NOMO-1 treated with DMSO at 0.1 percent for 48 hours (cell line): Measurements from ENCODE around the gene PTK7.
A peak's percentile ranks its signal among the peaks of the same experiment; 100 is the strongest.
"Not testable (repeated sequence)": the region's sequence is repeated elsewhere in the genome, so short reads cannot be mapped to it uniquely, and the experiment has no call there.

ENCODE experiments used
- DNase-seq: peaks from one replicate; lab custom pipeline; 2025; ENCODE audit not compliant: unreplicated experiment; lab: John Stamatoyannopoulos, UW

Gene PTK7

GRCh38 chr6:43117466-43117865, 41.4 kb downstream of the PTK7 start:
- not testable (repeated sequence) for DNase-seq

GRCh38 chr6:43119482-43119881, 43.4 kb downstream of the PTK7 start:
- no peak for DNase-seq

- DNase-seq, result no peak
These were observed 44.1 kb downstream of the PTK7 start for GRCh38 chr6:43120101-43120763.

DNA sequence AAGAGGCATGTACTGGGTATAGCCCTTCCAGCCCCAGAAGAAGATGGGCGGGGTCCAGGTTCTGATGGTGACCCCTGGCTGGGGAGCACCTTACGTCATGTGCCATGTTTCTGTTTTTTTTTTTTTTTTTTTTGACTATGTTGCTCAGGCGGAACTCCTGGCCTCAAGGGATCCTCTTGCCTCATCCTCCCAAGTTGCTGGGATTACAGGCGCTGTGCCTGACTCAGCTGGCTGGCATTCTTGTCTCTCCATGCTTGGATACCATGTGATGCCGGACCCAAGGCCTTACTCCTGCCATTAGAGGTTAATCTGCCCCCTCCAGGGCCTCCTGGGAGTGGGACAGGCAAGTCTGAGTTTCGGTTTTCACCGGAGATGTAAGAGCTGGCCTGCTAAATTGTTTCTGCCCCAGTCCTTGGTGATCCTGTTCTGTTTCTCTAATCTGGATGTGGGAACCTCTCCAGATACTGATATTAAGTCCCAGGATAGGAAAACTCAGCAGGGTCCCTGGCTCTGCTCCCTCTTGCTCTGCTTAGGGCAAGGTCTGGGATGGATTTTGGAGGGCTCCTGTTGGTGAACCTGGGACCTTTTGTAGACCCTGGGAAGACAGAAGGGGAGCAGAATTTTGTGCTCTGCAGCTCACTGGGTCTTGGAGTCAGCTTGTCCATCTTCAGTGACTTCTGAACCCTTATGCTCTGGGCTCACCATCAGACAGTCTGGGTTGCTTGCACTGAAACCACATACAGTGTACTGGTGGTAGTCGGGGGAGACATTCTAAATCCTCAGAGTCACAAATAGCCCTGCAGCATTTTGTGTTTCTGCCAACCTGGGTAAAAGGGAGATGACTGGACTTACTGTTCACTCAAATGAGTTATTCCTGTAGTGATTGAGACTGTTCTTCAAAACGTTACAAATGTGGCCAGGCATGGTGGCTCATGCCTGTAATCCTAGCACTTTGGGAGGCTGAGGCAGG, 45.1 kb downstream of the PTK7 start:
- no peak for DNase-seq

- no peak for DNase-seq
These were observed 46.0 kb downstream of the PTK7 start for GRCh38 chr6:43122146-43122545.

DNA sequence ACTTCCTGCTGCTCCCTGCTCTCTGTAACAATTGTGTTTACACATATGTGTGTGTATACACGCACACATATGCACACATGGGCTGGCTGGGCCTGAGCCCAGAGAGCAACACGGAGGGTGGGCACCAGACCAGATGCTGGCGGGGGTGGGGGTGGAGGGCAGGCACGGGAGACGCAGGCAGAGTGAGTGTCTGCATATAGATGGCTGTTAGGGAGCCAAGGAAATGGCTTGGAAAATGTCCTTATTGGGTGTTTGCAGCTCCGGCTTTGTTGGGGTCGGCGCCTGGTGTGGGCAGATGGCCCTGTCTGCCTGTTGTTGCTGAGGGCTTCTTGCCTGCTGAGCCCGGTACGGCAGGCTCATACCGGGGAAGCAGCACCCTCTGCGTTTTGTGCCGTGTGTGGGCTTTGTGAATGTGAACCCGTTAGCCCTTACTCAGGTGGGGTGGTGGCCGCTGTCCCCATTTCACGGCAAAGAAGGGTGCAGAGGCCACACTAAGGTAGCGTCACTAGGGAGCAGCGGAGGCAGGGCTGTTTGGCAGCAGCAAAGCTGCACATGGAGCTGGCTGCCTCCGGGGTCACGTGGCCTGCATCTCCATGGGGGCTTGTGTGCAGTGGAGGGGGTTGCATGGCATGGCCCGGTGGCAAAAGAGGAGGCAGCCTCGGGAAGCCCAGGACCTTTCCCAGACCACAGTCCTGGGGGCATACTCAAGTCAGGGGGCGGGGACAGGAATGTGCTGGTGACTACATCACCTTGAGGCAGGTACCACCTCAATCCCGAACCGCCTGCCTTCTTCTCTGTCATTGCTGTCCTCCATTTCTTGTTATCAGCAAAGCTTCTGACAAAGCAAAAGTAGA, 47.6 kb downstream of the PTK7 start:
- DNase-seq, result no peak

DNA sequence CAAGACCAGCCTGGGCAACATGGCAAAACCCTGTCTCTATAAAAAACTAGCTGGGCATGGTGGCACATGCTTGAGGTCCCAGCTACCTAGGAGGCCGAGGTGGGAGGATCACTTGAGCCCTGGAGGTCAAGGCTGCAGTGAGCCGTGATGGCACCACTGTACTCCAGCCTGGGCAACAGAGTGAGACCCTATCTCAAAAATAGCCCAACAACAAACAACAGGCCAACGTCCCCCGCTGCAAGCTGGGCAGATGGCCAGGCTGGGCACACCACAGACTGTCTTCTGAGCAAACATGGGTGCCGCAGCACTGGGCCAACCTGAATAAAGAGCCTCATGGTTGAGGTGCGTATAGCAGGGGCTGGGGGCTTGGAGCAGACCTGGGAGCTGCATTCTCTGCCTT, 48.4 kb downstream of the PTK7 start:
- no peak for DNase-seq

DNA sequence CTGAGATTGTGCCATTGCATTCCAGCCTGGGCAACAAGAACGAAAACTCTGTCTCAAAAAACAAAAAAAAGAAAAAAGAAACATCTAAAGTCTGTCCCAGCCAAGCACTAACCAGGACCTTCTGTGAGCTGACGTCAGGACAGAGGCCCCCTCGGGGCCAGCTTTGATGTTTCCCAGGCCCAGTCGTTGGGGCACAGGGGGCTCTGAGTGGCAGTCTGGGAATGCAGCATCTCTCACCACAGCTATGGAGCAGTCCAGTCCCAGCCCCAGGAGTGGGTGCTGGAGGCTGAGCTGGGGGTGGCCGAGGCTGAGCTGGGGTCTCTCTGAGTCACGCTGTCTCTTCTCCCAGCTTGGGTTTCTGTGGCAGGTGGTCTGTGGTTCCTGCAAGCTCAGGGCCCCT, 49.0 kb downstream of the PTK7 start:
- no peak for DNase-seq

DNA sequence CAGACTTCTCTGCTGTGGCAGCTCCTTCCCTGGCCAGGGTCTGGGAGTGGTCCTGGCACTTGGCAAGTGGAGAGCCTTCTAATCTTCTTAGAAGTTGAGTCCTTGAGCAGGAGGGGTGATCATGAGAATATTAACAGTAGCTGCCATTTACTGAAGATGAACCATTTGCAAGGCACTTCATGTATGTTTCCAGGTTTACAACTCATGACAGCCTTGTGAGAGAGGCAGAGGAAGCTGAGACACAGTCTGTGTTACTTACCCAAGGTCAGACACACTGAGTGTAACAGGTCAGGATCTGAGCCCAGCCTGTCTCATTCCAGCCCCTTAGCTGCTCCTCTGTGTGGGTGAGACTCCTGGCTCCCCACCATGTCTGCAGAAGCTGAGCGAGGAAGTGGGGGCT, 49.4 kb downstream of the PTK7 start:
- no peak for DNase-seq

DNA sequence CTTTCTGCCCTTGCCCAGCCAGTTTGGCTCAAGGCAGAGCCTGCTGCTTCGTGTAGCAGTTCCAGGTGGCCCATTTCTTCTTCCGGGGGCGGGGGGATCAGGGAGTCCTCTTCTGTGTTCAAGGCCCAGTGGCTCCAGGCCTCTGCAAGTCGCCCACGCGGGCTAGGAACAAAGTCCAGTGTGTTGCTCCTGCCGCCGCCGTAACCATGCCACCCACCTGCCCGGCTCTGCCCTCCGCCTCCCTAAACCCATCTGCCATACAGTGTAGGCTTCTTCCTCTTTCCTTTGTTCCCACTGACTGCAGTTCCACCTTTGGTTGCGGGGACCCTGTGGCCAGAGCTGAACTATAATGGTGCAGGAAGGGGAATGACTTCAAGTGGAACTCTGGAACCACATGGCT, 51.1 kb downstream of the PTK7 start:
- peak; percentile 3 for DNase-seq

GRCh38 chr6:43127877-43128276, 51.8 kb downstream of the PTK7 start:
- no peak for DNase-seq

GRCh38 chr6:43128926-43129325, 52.8 kb downstream of the PTK7 start:
- no peak for DNase-seq

GRCh38 chr6:43129434-43130194, 53.5 kb downstream of the PTK7 start:
- DNase-seq, result no peak

DNA sequence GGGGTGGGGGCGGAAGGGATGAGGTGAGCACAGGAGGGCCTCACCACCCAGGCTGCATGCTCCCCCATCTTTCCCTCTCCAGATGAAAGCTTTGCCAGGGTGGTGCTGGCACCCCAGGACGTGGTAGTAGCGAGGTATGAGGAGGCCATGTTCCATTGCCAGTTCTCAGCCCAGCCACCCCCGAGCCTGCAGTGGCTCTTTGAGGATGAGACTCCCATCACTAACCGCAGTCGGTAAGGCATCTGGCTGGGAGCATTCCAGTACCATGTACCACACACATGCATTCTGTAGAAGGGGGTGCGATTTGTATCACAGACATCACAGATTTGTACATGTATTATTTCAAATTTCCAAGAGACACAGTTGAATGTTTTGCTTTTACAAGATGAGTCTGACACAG, 54.3 kb downstream of the PTK7 start:
- no peak for DNase-seq

GRCh38 chr6:43131379-43131778, 55.3 kb downstream of the PTK7 start:
- DNase-seq, result not testable (repeated sequence)

- no peak for DNase-seq
These were observed 62.2 kb downstream of the PTK7 start for GRCh38 chr6:43138267-43138666.

GRCh38 chr6:43139973-43140372, 63.9 kb downstream of the PTK7 start:
- DNase-seq, result not testable (repeated sequence)

DNA sequence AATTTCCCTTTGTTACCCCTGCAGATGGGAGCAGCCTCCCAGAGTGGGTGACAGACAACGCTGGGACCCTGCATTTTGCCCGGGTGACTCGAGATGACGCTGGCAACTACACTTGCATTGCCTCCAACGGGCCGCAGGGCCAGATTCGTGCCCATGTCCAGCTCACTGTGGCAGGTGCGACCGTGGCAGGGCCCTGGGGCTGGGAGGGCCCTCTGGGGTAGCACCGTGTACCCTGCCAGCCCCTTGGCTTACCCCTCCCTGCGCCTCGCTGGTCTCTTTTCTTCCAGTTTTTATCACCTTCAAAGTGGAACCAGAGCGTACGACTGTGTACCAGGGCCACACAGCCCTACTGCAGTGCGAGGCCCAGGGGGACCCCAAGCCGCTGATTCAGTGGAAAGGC, 65.5 kb downstream of the PTK7 start:
- no peak for DNase-seq

DNA sequence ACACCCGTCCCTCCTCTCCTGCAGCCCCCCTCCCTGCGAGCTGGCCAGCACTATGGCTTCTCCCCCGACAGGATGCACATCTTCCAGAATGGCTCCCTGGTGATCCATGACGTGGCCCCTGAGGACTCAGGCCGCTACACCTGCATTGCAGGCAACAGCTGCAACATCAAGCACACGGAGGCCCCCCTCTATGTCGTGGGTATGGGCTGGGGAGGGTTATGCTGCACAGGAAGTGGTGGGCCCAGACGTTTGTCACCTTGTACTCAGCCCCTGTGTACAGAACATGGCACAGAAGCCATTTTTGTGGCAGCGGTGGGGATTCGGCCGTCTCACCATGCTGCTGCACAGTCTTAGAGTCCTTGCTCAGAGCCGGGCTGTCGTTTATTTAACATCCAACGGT, 66.0 kb downstream of the PTK7 start:
- DNase-seq, result no peak

DNA sequence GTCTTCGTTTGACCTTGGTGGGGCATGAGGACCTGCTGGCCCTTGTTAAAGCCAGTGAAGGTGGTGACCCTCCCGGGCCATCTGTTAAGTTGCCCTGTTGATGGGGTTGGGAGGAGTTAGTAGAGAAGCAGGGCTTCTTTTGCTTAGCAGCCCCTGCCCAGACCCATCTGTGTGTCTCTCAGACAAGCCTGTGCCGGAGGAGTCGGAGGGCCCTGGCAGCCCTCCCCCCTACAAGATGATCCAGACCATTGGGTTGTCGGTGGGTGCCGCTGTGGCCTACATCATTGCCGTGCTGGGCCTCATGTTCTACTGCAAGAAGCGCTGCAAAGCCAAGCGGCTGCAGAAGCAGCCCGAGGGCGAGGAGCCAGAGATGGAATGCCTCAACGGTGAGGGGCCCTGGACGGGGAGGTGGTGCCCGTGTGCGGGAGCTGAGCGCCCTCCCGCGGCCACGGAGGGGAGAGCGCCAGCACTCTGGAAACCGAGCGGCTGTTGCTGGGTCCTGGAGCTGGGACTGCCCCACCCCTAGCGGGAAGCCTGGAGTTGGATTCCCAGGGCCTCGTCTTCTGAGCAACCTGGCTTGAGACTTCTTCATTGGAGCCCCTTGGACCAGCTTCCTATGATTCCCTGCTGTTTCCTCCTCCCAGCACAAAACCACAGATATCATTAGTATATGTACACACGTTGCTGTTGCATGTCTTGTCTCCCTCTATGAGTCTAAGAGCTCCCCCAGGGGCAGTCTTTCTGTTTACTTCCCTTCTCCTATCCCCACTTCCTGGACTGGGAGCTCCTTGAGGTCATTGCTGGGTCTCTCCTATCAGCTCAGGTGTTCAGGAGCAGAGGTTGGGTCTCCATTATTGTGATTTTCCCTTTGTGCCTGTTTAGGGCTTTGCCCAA, 67.4 kb downstream of the PTK7 start:
- peak; percentile 70 for DNase-seq
